Renal pelvis (tissue), 4 donors: ENCODE measurements around the gene PEBP1. TPM values are rescaled to one million over a fixed set of nuclear protein-coding genes. Genes with fewer than 3 reads are reported as not detected.
"Not testable (repeated sequence)": the region's sequence is repeated elsewhere in the genome, so short reads cannot be mapped to it uniquely, and the experiment has no call there.

Source experiments
- DNase-seq: peaks from one replicate; pipeline ENCODE4 v3.0.0-alpha.2; 2013
- polyA plus RNA-seq, 3 donors: library from polyadenylated mRNA; unstranded; fragments of 120-200 nt; gene quantifications; one replicate each; pipeline ENCODE4 v1.2.1, GENCODE V29; 2013; ENCODE audit not compliant: insufficient read length in 3 of 3

PEBP1 gene
- polyA plus RNA-seq, 3 donors: 302 to 348 (median 328) TPM

GRCh38 chr12:118124333-118124874 is 11.5 kb upstream of the PEBP1 start:
- DNase-seq: no peak

- DNase-seq: no peak
Observed at GRCh38 chr12:118125743-118126118, 10.2 kb upstream of the PEBP1 start.

DNA sequence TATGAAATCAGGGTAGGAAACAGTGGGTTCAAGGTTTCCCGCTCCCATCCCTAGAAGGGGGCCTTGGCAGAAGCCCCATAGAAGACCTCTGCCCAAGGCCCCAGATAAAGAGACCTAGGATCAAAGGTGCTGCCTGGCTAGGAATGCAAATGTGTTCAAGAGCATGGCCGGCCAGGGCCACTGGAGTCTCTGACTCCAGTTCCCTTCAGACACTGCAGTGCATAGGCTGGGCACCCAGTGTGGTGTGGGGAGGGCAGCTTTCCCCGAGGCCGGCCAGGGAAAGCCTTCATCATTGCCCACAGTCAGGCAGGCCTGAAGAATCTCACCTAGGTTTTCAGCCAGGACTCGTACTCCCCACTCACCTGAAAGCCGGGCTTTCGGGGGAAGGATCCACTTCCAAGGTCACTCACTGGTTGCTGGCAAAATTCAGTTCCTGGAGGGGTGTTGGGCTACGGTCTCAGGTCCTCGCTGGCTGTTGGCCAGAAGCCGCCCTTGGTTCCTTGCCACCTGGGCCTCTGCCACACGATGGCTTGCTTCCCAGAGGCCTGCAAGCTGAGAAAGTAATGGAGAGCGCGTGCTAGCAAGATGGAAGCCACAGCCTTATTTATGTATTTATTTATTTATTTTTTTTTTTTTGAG is 9.7 kb upstream of the PEBP1 start:
- DNase-seq: no peak

GRCh38 chr12:118127867-118128266 is 8.1 kb upstream of the PEBP1 start:
- DNase-seq: no peak

DNA sequence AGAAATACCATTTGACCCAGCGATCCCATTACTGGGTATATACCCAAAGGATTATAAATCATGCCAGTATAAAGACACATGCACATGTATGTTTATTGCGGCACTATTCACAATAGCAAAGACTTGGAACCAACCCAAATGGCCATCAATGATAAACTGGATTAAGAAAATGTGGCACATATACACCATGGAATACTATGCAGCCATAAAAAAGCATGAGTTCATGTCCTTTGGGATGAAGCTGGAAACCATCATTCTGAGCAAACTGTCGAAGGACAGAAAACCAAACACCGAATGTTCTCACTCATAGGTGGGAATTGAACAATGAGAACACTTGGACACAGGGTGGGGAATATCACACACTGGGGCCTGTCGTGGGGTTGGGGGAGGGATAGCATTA is 6.5 kb upstream of the PEBP1 start:
- not testable (repeated sequence) for DNase-seq

DNA sequence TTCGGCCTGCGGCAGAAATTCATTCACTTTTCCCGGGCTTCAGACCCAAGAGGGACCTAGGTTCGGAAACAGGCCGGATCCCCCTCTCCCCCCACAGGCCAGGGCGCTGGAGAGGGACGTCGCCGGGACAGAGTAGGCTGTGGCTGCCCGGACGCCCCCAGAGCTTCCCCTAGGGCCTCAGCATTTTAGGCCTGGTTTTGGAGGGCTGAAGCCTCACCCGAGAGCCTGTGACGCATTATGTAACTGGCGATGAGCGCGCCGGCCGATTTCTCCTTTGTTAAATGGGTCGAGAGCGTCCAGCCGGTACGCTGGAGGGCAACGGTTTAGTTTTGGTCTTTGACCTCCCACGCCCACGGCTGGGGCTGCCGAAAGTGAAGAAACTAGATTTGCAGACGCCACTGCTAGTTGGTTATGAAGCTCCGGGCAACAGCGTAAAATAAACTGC is 657 bp downstream of the PEBP1 start:
- DNase-seq: no peak

- no peak for DNase-seq
Observed at GRCh38 chr12:118137148-118137678, 1.3 kb downstream of the PEBP1 start.

- DNase-seq: no peak
Observed at GRCh38 chr12:118140825-118141224, 4.9 kb downstream of the PEBP1 start.

DNA sequence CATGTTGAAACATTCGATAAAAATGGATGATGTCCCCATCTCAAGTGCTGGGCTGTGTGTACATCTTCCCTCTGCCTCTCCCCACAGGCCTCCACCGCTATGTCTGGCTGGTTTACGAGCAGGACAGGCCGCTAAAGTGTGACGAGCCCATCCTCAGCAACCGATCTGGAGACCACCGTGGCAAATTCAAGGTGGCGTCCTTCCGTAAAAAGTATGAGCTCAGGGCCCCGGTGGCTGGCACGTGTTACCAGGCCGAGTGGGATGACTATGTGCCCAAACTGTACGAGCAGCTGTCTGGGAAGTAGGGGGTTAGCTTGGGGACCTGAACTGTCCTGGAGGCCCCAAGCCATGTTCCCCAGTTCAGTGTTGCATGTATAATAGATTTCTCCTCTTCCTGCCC is 8.6 kb downstream of the PEBP1 start:
- no peak for DNase-seq

DNA sequence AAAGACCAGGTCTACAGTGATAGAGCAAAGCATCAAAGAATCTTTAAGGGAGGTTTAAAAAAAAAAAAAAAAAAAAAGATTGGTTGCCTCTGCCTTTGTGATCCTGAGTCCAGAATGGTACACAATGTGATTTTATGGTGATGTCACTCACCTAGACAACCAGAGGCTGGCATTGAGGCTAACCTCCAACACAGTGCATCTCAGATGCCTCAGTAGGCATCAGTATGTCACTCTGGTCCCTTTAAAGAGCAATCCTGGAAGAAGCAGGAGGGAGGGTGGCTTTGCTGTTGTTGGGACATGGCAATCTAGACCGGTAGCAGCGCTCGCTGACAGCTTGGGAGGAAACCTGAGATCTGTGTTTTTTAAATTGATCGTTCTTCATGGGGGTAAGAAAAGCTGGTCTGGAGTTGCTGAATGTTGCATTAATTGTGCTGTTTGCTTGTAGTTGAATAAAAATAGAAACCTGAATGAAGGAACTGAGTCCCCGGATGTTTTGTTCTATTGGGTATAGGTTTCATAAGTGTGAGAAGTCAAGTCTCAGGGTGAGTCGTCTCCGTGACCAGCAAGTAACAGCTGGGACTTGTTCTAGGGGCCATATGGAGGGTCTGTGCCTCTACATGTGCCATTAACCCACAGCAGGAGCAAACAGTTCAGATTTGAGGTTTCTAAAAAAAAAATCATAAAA is 9.3 kb downstream of the PEBP1 start:
- no peak for DNase-seq

DNA sequence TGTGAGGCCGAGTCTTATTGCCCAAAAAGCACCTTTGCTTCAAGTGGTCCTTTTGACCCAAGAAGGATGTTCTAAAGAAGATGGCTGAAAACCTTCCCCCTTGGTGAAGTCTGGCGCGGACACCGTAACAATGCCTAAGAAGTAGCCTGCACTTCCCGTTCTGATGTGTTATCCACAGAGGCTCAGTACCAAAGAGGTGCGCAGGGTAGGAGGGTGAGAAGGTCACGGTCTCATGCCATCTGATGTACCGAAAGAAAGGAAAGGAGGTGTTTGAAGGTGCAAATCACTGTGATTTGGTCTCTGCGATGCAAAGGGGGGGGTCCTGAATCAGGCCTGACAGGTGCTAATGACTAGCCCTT is 9.9 kb downstream of the PEBP1 start:
- DNase-seq: no peak

DNA sequence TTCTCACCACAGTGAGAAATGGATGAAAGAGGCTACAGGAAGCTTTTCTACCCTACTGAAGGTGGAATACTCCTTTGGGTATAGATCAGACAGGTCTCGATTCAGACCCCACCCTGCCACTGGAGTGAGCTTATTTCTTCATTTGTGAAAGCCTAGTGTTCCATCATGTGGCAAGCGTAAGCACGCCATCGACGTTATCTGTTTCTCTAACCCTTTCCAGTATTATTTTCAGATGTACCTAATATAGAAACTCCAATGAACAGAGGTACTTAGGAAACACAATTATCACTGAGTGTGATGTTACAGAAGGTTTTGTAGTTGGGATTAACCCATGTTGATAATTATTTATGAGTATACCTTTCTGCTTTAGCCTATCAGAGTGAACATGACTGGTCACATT is 12.4 kb downstream of the PEBP1 start:
- no peak for DNase-seq

DNA sequence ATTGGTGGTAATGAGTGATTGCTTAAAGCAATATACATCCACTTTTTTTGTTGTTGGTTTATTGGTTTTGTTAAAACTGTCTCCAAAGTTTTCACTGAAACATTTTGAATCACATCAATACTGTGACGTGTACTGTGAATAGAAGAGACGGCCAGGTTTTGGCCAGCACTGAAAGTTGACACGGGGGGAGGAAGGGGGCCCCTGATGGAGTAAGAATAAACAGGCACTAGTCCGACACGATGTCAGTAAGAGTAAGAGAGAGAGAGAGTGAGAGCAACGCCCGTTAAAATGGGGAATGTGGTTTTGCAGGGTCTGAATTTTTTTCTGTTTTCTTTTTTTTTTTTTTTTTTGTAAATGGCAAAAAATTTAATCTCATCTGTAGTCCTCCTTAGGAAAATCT is 14.7 kb downstream of the PEBP1 start:
- DNase-seq: no peak

DNA sequence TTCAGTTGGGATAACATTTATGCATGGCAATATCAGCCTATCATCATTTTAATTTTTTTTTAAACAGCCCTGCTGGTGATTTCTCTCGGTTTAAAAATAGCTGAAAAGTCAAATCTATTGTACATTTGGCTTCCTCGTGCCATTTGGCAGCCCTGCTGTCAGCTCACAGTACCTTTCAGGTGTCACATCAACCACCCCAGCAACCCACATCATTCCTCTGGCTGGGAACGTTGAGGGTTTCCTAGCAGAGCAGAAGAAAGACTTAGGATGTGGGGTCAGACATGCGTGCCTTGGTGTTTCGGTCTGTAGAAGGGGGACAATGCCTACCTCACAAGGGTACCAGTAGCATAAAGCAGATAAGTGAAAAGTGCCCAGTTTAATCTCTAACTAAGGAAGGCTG is 15.8 kb downstream of the PEBP1 start:
- DNase-seq: no peak

GRCh38 chr12:118160536-118160935 is 24.6 kb downstream of the PEBP1 start:
- DNase-seq: no peak

- no peak for DNase-seq
Observed at GRCh38 chr12:118164798-118165486, 29.0 kb downstream of the PEBP1 start.

DNA sequence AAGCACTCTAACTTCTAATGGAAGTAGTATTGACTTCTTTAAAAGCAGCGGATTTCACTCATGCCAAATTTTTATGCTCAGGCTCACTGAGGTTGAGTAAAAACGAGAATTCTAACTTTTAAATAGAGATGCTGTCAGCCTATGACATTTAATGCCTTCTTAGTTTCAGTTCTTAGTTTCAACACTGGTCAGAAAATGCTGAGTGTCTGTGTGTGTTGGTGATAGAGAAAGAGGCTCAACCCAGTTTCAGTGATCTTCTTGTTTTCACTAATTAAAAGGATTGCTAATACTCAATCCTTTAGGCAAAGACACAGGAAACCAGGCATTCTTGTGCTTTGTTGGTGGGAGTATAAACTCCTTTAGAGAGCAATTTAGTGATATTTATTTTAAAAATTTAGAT is 31.0 kb downstream of the PEBP1 start:
- DNase-seq: no peak

GRCh38 chr12:118175823-118176447 is 40.0 kb downstream of the PEBP1 start:
- DNase-seq: no peak

DNA sequence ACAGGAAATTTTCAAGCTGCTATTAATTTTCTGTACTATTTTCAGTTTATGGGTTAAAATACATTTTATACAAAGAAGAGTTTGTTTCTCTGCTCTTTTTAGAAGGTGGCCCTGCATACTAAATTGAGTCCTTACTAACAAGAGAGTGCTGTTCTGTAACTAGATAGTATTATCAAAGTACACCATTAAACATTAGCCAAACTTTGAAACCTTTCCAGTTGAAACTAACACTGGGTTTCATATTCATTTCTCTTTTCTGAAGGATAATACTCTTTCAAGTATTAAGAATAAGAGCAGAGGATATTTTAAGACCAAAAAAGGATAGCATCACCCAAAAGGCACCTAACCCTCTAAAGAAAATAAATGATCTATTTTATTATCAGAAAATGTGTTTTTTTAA is 47.2 kb downstream of the PEBP1 start:
- no peak for DNase-seq

DNA sequence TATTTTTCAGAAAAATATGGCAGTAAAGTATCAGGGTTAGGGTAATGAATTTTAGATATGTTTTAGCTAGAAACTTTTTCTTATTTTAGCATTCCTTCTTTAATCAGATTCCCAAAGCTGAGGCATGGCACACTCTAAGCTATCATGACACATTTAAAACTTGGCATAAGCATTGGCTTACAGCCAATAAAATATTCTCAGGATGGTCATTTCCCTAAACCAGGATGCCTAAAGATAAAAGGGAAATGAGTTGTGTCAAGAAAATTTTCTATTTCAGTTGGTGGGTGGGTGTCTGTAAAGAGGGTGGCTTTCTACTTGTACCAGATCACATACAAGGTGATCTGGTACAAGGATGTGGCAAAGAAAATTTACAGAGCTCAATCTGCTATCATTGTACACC is 47.8 kb downstream of the PEBP1 start:
- no peak for DNase-seq

GRCh38 chr12:118185602-118186397 is 49.9 kb downstream of the PEBP1 start:
- DNase-seq: no peak
